ENCODE results near the gene CCDC182.

DNA sequence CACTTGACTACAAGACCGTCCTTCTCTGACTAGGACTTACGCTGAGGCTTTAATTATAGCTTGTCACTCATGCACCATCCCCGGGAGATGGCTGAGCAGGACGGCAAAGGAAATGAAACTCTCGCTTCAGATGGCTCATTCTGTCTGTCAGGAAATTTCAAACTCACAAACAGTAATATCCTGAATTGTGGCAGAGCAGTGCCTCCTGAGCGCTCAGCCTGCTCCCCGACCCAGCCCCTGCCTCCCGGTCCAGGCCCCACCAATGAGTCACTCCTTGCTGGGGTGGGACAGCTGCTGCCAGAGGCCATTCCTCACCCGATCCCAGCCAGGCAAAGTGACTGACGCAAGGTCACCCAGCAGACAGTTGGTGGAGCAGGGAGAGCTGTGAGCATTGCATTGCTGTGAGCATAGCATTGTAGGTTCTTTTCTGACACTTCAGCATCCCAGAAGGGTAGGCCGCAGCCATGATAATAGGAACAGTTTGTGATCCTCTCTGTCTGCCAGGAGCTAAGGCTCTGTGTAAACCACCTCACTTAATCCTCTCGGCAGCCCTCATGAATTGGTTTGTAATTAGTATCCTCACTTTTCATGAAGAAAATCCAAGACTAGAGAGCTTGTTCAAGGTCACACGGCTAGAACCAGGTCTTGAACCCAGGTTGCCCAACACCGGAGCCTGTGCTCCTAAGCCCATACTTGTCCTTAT lies 20.9 kb downstream of the CCDC182 start:
- TF ChIP-seq, protein P1, sequence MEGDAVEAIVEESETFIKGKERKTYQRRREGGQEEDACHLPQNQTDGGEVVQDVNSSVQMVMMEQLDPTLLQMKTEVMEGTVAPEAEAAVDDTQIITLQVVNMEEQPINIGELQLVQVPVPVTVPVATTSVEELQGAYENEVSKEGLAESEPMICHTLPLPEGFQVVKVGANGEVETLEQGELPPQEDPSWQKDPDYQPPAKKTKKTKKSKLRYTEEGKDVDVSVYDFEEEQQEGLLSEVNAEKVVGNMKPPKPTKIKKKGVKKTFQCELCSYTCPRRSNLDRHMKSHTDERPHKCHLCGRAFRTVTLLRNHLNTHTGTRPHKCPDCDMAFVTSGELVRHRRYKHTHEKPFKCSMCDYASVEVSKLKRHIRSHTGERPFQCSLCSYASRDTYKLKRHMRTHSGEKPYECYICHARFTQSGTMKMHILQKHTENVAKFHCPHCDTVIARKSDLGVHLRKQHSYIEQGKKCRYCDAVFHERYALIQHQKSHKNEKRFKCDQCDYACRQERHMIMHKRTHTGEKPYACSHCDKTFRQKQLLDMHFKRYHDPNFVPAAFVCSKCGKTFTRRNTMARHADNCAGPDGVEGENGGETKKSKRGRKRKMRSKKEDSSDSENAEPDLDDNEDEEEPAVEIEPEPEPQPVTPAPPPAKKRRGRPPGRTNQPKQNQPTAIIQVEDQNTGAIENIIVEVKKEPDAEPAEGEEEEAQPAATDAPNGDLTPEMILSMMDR (IDR thresholded peaks at IDR 0.05), result no peak
- TF ChIP-seq EP300 (IDR thresholded peaks at IDR 0.05) (no peak), POLR2A (IDR thresholded peaks at IDR 0.05) (no peak)

All from sigmoid colon (tissue), 4 donors.